Upper lobe of right lung (tissue), 1 donor: ENCODE data around the gene PROZ. TPM values are rescaled to one million over a fixed set of nuclear protein-coding genes. Genes with fewer than 3 reads are reported as not detected.

Source experiments
- ATAC-seq: fragments of 200-7000 bp; cut with Tn5 transposase; one replicate; pipeline ENCODE4 v1.9.1; 2020; ENCODE audit warnings: mild to moderate bottlenecking, moderate library complexity
- DNase-seq: peaks from one replicate; pipeline ENCODE4 v3.0.0-alpha.2; 2020
- H3K27ac ChIP-seq: fragments of 200-600 bp; one replicate; pipeline ENCODE4 v1.8.0; 2022
- H3K27me3 ChIP-seq: fragments of 200-600 bp; one replicate; pipeline ENCODE4 v1.8.0; 2022; ENCODE audit warnings: mild to moderate bottlenecking
- H3K36me3 ChIP-seq: fragments of 200-600 bp; one replicate; pipeline ENCODE4 v1.8.0; 2022
- H3K4me1 ChIP-seq: fragments of 200-600 bp; one replicate; pipeline ENCODE4 v1.8.0; 2022
- H3K4me3 ChIP-seq: fragments of 200-600 bp; one replicate; pipeline ENCODE4 v1.8.0; 2022; ENCODE audit warnings: mild to moderate bottlenecking
- H3K9me3 ChIP-seq: fragments of 200-600 bp; one replicate; pipeline ENCODE4 v1.8.0; 2022
- CTCF ChIP-seq: fragments of 200-600 bp; IDR thresholded peaks from one replicate; pipeline ENCODE4 v1.8.0; 2022; ENCODE audit warnings: antibody characterized with exemption
- intact Hi-C: fragments of 100-400 bp; cut with DNase I; formaldehyde crosslinking; loops from one replicate; pipeline ENCODE4 v1.11.0; 2022
- total RNA-seq: library from RNA; stranded (reverse); fragmentation: NEBNext Ultra II Directional; extraction: Animal tissue kit (Norgen Biotek cat#: 25700); gene quantifications from one replicate; pipeline ENCODE4 v1.2.1, GENCODE V29; 2021
- donor health status: DM: no; HTN: yes; CAD: no; lungs with severe emphysema.

The PROZ gene
- total RNA-seq, 1 donor from 2014 or later, result not detected

DNA sequence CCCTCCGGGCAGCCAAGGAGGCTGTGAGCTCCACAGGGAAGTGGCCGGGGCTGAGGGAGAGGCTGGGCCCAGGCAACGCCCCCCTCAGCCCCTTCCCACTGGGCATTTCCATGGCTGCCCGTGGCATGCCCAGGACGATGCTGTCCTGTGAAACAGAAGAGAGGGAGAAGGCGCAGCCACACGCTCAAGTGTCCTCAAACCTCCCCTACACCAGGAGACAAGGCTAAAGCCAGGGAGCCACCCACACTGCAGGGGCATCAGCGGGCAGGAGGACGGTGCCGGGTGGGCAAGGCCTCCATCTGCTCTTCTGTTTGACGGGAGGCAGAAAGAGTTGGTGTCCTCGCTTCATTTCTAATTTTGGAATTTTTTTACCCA is 14.2 kb upstream of the PROZ start:
- peak; percentile 8 for ATAC-seq
- DNase-seq, result no peak
- Histone ChIP-seq H3K36me3 (no peaks in the 10 kb centered on the region), H3K27ac (no peak overlapping the region), H3K4me1 (no peaks in the 10 kb centered on the region), H3K27me3 (no peaks in the 10 kb centered on the region), H3K9me3 (no peaks in the 10 kb centered on the region), H3K4me3 (no peak overlapping the region)
- intact Hi-C loops, result no loop called here
- no peak for TF ChIP-seq CTCF

DNA sequence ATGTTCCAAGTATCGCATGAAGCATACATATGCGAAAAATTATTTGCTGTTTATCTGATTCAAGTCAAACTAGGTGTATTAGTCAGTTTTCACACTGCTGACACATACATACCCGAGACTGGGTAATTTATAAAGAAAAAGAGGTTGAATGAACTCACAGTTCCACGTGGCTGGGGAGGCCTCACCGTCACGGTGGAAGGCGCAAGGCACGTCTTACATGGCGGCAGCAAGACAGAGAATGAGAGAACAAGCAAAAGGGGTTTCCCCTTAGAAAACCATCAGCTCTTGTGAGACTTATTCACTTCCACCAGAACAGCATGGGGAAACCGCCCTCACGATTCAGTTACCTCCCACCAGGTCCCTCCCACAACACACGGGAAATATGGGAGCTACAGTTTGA is 13.0 kb upstream of the PROZ start:
- no peak overlapping the region for H3K27ac ChIP-seq
- H3K4me1 ChIP-seq, result no peaks in the 10 kb centered on the region
- no peak for ATAC-seq
- no peak for DNase-seq
- no peak for TF ChIP-seq CTCF
- H3K27me3 ChIP-seq, result no peaks in the 10 kb centered on the region
- H3K4me3 ChIP-seq, result no peak overlapping the region
- no peaks in the 10 kb centered on the region for H3K36me3 ChIP-seq
- intact Hi-C loops, result no loop called here
- no peaks in the 10 kb centered on the region for H3K9me3 ChIP-seq

GRCh38 chr13:113145911-113146598 is 12.4 kb upstream of the PROZ start:
- intact Hi-C loops, result no loop called here
- ATAC-seq (no peak), DNase-seq (no peak)
- no peak overlapping the region for H3K4me3 ChIP-seq
- H3K9me3 ChIP-seq, result no peaks in the 10 kb centered on the region
- H3K4me1 ChIP-seq, result no peaks in the 10 kb centered on the region
- H3K36me3 ChIP-seq, result no peaks in the 10 kb centered on the region
- no peaks in the 10 kb centered on the region for H3K27me3 ChIP-seq
- no peak overlapping the region for H3K27ac ChIP-seq
- TF ChIP-seq CTCF, result no peak

- Histone ChIP-seq H3K4me3 (no peak overlapping the region), H3K27me3 (no peaks in the 10 kb centered on the region), H3K27ac (no peak overlapping the region), H3K36me3 (no peaks in the 10 kb centered on the region), H3K4me1 (no peaks in the 10 kb centered on the region), H3K9me3 (no peaks in the 10 kb centered on the region)
- DNase-seq (no peak), ATAC-seq (no peak)
- TF ChIP-seq CTCF, result no peak
- intact Hi-C loops, result no loop called here
Measured at GRCh38 chr13:113146750-113147149, 11.7 kb upstream of the PROZ start.

DNA sequence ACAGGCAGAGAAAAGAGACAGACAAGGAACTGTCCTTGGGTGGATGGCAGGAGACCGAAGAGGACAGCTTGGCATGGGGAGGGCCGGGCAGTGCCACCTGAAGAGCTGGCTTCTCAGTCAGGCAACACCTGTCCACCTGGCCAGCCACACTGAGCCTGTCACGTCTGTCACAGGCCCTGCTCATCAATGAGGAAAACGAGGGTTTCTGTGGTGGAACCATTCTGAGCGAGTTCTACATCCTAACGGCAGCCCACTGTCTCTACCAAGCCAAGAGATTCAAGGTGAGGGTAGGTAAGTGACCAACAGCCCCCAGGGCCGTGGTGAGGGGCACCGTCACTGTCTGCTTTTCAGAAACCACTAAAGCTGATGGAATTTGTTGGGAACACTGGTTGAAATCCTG is 11.2 kb upstream of the PROZ start:
- ATAC-seq (no peak), DNase-seq (no peak)
- H3K4me1 ChIP-seq, result no peaks in the 10 kb centered on the region
- no peaks in the 10 kb centered on the region for H3K27me3 ChIP-seq
- TF ChIP-seq CTCF, result no peak
- intact Hi-C loops, result no loop called here
- no peak overlapping the region for H3K4me3 ChIP-seq
- no peaks in the 10 kb centered on the region for H3K9me3 ChIP-seq
- no peaks in the 10 kb centered on the region for H3K36me3 ChIP-seq
- no peak overlapping the region for H3K27ac ChIP-seq

DNA sequence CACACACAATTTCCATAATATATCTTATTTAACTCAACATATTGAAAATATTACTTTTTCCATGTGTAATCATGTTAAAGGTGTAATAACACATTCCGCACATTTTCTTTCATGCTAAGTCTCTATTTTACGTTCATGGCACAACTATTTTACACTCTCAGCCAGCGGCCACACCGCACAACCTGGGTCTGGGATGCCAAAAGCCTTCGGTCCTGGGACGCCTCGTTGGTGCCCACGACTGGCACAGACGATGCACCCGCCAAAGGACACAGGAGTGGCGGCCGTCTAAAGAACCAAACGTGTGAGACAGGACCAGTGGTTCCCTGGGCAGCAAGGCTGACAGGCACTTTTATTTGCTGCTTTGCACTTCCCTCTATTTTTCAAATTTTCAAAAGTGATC is 10.0 kb upstream of the PROZ start:
- H3K9me3 ChIP-seq, result no peaks in the 10 kb centered on the region
- H3K27ac ChIP-seq, result no peak overlapping the region
- H3K4me3 ChIP-seq, result no peak overlapping the region
- no peak for TF ChIP-seq CTCF
- H3K36me3 ChIP-seq, result no peaks in the 10 kb centered on the region
- no peaks in the 10 kb centered on the region for H3K27me3 ChIP-seq
- intact Hi-C loops, result no loop called here
- H3K4me1 ChIP-seq, result peaks cover 8% of the 10 kb centered on the region
- ATAC-seq (no peak), DNase-seq (no peak)
